HL-60 (cell line): ENCODE results near the gene TOR1A.

Source experiments
- DNase-seq, 2 experiments: peaks; one replicate each; pipeline ENCODE4 v3.0.0-alpha.2; 2010 to 2020; ENCODE audit warnings: low read depth in 1 of 2, low spot score in 1 of 2
- H3K27ac ChIP-seq: fragments of 250-450 bp; sonication (Bioruptor Pico); replicated peaks from 2 replicates; pipeline ENCODE4 v1.5.1; 2020; ENCODE audit warnings: mild to moderate bottlenecking, moderate library complexity
- H3K27me3 ChIP-seq: fragments of 250-450 bp; sonication (Bioruptor Pico); 2 replicates; pipeline ENCODE4 v1.5.1; 2021; ENCODE audit warnings: mild to moderate bottlenecking, moderate library complexity; ENCODE audit not compliant: insufficient read depth, poor library complexity, severe bottlenecking
- H3K4me3 ChIP-seq: replicated peaks from 2 replicates; pipeline ENCODE4 v1.5.1; 2011; ENCODE audit warnings: mild to moderate bottlenecking, control low read depth, low read length; ENCODE audit not compliant: insufficient read depth
- CTCF ChIP-seq: IDR thresholded peaks from one replicate; pipeline ENCODE4 v1.5.1; 2011; ENCODE audit warnings: low read length, control low read depth, inconsistent platforms; ENCODE audit not compliant: insufficient read depth
- GABPA ChIP-seq: IDR thresholded peaks from 2 replicates; pipeline ENCODE4 v1.6.1; 2012; ENCODE audit warnings: low read depth
- POLR2AphosphoS5 ChIP-seq: IDR thresholded peaks from 2 replicates; pipeline ENCODE4 v1.6.1; 2012; ENCODE audit warnings: low read depth
- REST ChIP-seq: IDR thresholded peaks from 2 replicates; pipeline ENCODE4 v1.6.1; 2012; ENCODE audit warnings: low read depth; ENCODE audit not compliant: insufficient replicate concordance
- SPI1 ChIP-seq: IDR thresholded peaks from 2 replicates; pipeline ENCODE4 v1.6.1; 2012; ENCODE audit warnings: low read depth, mild to moderate bottlenecking, borderline replicate concordance

TOR1A gene

GRCh38 chr9:129810116-129810515 is 13.8 kb downstream of the TOR1A start:
- no peak for TF ChIP-seq CTCF
- no peak for TF ChIP-seq GABPA
- no peak for TF ChIP-seq REST
- TF ChIP-seq POLR2AphosphoS5: no peak
- no peak for TF ChIP-seq SPI1
- H3K27me3 ChIP-seq: no peaks in the 10 kb centered on the region
- H3K4me3 ChIP-seq: no peak overlapping the region
- no peak for DNase-seq
- H3K27ac ChIP-seq: no peak overlapping the region

- Histone ChIP-seq H3K27me3 (no peaks in the 10 kb centered on the region), H3K4me3 (no peak overlapping the region), H3K27ac (peak overlapping the region; percentile 29)
- no peak for DNase-seq
- TF ChIP-seq CTCF (no peak), REST (no peak), POLR2AphosphoS5 (no peak), SPI1 (no peak), GABPA (no peak)
Measured at GRCh38 chr9:129809346-129809745, 14.6 kb downstream of the TOR1A start.

GRCh38 chr9:129806061-129806460 is 17.9 kb downstream of the TOR1A start:
- peak; percentile 47 to 51 for DNase-seq
- no peak for TF ChIP-seq SPI1
- TF ChIP-seq GABPA: no peak
- no peak for TF ChIP-seq CTCF
- no peak for TF ChIP-seq POLR2AphosphoS5
- TF ChIP-seq REST: no peak
- H3K4me3 ChIP-seq: no peak overlapping the region
- peak overlapping the region; percentile 50 for H3K27ac ChIP-seq
- no peaks in the 10 kb centered on the region for H3K27me3 ChIP-seq
